ENCODE data around the gene GPR155.

DNA sequence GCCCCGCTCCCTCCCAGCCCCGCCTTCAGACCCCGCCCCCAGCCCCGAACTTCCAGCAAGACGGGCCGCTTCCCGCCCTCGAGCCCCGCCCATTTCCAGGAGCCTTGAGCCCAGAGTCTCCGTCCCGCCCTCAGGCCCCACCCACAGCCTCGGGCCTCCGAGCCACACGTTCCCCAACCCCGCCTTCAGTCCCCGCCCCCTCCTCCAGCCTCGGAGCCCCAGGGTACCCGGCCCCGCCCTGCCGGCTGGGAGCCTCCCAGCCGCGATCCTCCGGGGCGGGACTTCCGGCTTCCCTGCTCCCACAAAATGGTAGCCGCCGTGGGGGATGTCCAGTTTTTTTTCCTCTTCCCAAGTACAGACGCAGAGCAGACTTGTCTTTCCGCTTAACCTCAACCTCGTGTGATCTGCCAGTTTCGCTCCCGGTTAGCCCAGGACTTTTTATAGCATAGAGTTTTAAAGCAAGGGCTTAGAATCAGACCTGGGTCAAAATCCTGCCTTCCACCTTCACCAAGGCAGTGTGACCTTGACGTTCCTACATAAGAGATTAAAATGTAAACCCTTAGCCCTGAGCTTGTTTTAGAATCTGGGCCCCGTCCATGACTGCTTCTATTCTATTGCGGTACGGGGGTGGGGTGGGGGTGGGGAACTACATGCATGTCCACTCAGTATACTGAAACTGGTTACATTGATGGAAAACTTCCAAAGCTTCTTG is 435 bp upstream of the GPR155 start:
- TF ChIP-seq GATA3 (IDR thresholded peaks at IDR 0.05; ENCODE audit: low read depth, low read length) (no peak), GATA2 (IDR thresholded peaks at IDR 0.05; ENCODE audit: low read depth, low read length) (no peak)
